ENCODE data around the gene IHH. TPM values are rescaled to one million over a fixed set of nuclear protein-coding genes. Genes with fewer than 3 reads are reported as not detected.

IHH gene
- total and polyA plus RNA-seq, 5 donors from 2014 or later: not detected

DNA sequence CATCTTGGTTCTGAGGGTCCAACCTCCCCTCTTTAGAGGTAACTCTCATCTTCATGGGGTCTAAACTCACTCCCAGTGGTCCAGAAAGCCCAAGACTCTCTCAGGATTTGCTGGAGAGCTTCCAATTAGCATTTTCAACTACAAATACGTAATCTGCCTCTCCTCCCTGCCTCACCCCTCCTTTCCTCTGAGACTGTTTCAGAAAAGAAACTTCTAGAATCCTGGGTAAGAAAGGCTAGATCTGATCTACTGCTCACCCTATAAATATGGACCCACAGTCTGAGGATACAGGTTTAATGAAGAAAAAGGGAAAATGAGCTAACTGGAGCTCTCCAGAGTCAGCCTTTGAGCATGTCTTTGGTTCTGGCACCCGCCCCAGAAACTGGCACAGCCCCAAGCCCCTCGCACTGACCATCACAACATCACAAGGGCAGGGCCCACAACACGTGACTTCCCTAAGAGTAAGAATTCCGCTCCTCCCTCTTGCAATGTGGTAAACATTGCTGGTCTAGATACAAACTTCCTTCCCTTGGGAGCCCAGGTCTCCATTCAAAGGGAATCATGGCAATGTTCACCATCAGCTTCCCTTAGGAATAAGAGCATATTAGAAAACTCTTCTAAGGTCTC lies 21.7 kb upstream of the IHH start:
- peaks cover 11% of the 10 kb centered on the region for H3K36me3 ChIP-seq (ENCODE audit: control insufficient read depth, insufficient read depth, low read length)
- Mint-ChIP-seq H3K4me3 (no peak overlapping the region), H3K9me3 (peaks cover 0 to 2% (median 0%) of the 10 kb centered on the region in 7 donors), H3K27me3 (no peaks in the 10 kb centered on the region), H3K4me1 (peaks cover 0 to 10% (median 3%) of the 10 kb centered on the region in 4 donors), H3K27ac (no peak overlapping the region), H3K36me3 (peaks cover 5% of the 10 kb centered on the region)
- no peak overlapping the region for H3K27ac ChIP-seq (ENCODE audit: insufficient read depth, low read length, poor library complexity, severe bottlenecking)
- no peaks in the 10 kb centered on the region for H3K4me1 ChIP-seq (ENCODE audit: control insufficient read depth, insufficient read depth, low read length, poor library complexity, severe bottlenecking)
- H3K27me3 ChIP-seq (ENCODE audit: control insufficient read depth, insufficient read depth, low read length): no peaks in the 10 kb centered on the region
- H3K9me3 ChIP-seq (ENCODE audit: control insufficient read depth in 2 of 2, low read length in 2 of 2): no peaks in the 10 kb centered on the region
- DNase-seq: no peak
- no peak for ATAC-seq (ENCODE audit: low read depth in 2 of 2)
- H3K4me3 ChIP-seq (ENCODE audit: low read depth, low read length): no peak overlapping the region

DNA sequence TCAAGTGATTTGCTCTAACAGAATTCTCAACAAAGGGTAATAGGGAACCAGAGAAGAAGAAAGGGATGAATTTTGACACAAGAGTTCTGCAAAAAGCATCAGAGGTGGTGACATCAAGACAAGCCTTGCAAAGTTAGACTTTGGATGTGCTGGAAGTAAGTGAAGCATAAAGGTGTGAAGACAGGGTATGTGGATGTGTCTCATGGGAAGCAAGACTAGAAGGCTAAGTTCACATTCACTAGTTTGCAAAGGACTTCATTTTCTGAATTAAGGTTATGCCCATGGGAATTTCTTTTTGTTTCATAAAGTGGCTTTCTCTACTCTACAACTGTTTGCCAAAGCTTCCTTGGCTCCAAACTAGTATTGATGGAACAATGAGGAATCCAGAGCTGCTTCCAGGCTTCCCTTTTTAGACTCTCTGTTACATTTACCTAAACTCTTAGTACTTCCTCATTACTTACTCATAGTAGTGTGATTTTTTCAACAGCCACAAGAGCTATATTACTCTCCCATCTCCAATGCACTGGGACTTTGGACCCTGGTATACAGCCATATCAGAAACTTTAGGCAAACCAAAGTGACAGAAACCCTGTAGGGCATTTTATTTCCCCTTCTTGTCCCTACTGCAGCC lies 21.1 kb upstream of the IHH start:
- DNase-seq (no peak), ATAC-seq (ENCODE audit: low read depth in 2 of 2) (no peak)
- no peak overlapping the region for H3K27ac Mint-ChIP-seq
- H3K4me3 Mint-ChIP-seq: no peak overlapping the region
- Histone ChIP-seq H3K36me3 (ENCODE audit: control insufficient read depth, insufficient read depth, low read length) (peaks cover 17% of the 10 kb centered on the region), H3K4me1 (ENCODE audit: control insufficient read depth, insufficient read depth, low read length, poor library complexity, severe bottlenecking) (no peaks in the 10 kb centered on the region), H3K9me3 (ENCODE audit: control insufficient read depth in 2 of 2, low read length in 2 of 2) (no peaks in the 10 kb centered on the region), H3K27me3 (ENCODE audit: control insufficient read depth, insufficient read depth, low read length) (no peaks in the 10 kb centered on the region), H3K27ac (ENCODE audit: insufficient read depth, low read length, poor library complexity, severe bottlenecking) (no peak overlapping the region), H3K4me3 (ENCODE audit: low read depth, low read length) (no peak overlapping the region)
- no peaks in the 10 kb centered on the region for H3K27me3 Mint-ChIP-seq
- peaks cover 0 to 2% (median 0%) of the 10 kb centered on the region in 7 donors for H3K9me3 Mint-ChIP-seq
- H3K4me1 Mint-ChIP-seq: peaks cover 0 to 6% (median 3%) of the 10 kb centered on the region in 4 donors
- peaks cover 5% of the 10 kb centered on the region for H3K36me3 Mint-ChIP-seq

DNA sequence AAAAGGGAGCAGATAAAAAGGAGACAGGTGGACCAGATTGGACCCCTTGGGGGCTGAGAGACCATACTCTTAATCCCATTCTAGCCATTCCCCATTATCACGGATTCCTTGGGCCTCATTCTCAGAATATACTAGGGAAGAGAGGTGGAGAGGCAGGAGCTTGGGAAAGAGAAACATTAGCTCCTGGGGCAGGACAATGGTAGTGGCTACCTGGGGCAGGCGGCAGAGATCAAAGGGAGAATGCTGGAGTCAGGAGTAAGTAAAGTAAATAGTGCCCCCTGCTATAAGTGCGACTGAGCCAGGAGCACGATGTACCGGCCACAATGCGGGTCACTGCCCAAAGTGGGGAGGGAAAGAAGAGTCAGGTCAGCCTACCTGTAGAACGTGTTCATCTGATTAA lies 20.4 kb upstream of the IHH start:
- H3K27ac Mint-ChIP-seq: no peak overlapping the region
- peaks cover 0 to 5% (median 3%) of the 10 kb centered on the region in 4 donors for H3K4me1 Mint-ChIP-seq
- H3K27me3 ChIP-seq (ENCODE audit: control insufficient read depth, insufficient read depth, low read length): no peaks in the 10 kb centered on the region

DNA sequence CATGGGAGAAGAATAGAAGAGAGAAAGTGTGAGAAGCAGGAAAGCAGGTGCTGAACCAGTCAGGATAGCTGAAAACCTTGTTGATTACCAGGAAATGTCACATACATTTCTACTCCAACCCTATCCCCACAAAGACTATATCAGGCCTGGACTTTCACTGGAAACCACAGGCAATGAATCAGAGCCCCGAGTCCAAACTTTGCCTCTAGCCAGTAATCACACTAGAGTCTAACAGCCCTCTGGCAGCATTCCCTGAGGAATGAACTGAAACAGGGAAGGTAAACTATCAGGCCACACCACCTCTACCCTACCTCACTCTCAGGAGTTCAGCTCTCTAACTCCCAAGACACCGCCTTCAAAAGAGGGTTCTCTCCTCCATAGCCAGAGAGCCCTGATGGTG lies 18.7 kb upstream of the IHH start:
- no peak overlapping the region for H3K4me3 Mint-ChIP-seq
- H3K27me3 Mint-ChIP-seq: no peaks in the 10 kb centered on the region
- ATAC-seq (ENCODE audit: low read depth in 2 of 2) (no peak), DNase-seq (no peak)
- H3K9me3 Mint-ChIP-seq: peaks cover 0 to 2% (median 0%) of the 10 kb centered on the region in 7 donors
- Histone ChIP-seq H3K9me3 (ENCODE audit: control insufficient read depth in 2 of 2, low read length in 2 of 2) (no peaks in the 10 kb centered on the region), H3K27ac (ENCODE audit: insufficient read depth, low read length, poor library complexity, severe bottlenecking) (no peak overlapping the region), H3K4me3 (ENCODE audit: low read depth, low read length) (no peak overlapping the region), H3K36me3 (ENCODE audit: control insufficient read depth, insufficient read depth, low read length) (peaks cover 30% of the 10 kb centered on the region), H3K27me3 (ENCODE audit: control insufficient read depth, insufficient read depth, low read length) (no peaks in the 10 kb centered on the region), H3K4me1 (ENCODE audit: control insufficient read depth, insufficient read depth, low read length, poor library complexity, severe bottlenecking) (no peaks in the 10 kb centered on the region)
- H3K4me1 Mint-ChIP-seq: no peaks in the 10 kb centered on the region
- peaks cover 24% of the 10 kb centered on the region for H3K36me3 Mint-ChIP-seq
- H3K27ac Mint-ChIP-seq: no peak overlapping the region

More for the DNA sequence above, 20.4 kb upstream of the IHH start:
- Histone ChIP-seq H3K9me3 (ENCODE audit: control insufficient read depth in 2 of 2, low read length in 2 of 2) (no peaks in the 10 kb centered on the region), H3K4me3 (ENCODE audit: low read depth, low read length) (no peak overlapping the region), H3K4me1 (ENCODE audit: control insufficient read depth, insufficient read depth, low read length, poor library complexity, severe bottlenecking) (no peaks in the 10 kb centered on the region), H3K36me3 (ENCODE audit: control insufficient read depth, insufficient read depth, low read length) (peaks cover 22% of the 10 kb centered on the region), H3K27ac (ENCODE audit: insufficient read depth, low read length, poor library complexity, severe bottlenecking) (no peak overlapping the region)
- peaks cover 0 to 2% (median 0%) of the 10 kb centered on the region in 7 donors for H3K9me3 Mint-ChIP-seq
- H3K4me3 Mint-ChIP-seq: no peak overlapping the region
- H3K36me3 Mint-ChIP-seq: peaks cover 8% of the 10 kb centered on the region
- DNase-seq (no peak), ATAC-seq (ENCODE audit: low read depth in 2 of 2) (no peak)
- H3K27me3 Mint-ChIP-seq: no peaks in the 10 kb centered on the region

DNA sequence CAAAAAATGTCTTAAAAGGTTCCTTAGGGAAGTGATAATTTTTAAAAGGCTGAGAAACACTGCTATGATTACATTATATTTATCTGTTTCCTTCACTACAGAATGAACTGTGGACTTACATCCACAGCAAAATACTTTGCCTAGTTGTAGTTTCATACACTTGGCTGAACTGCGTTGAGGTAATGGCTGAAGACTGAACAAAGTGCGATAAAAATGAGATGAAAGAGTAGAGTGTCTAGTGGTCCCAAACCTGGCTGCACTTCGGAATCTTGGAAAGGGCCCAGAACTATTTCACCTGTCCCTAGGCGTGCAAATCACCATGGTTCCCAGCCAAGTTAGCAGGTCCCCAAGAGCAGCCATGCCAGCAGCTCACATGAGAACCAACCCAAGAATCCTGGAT lies 18.2 kb upstream of the IHH start:
- Mint-ChIP-seq H3K4me1 (no peaks in the 10 kb centered on the region), H3K4me3 (no peak overlapping the region), H3K27ac (no peak overlapping the region), H3K27me3 (no peaks in the 10 kb centered on the region), H3K36me3 (peaks cover 27% of the 10 kb centered on the region), H3K9me3 (peaks cover 0 to 2% (median 0%) of the 10 kb centered on the region in 7 donors)
- Histone ChIP-seq H3K4me3 (ENCODE audit: low read depth, low read length) (no peak overlapping the region), H3K36me3 (ENCODE audit: control insufficient read depth, insufficient read depth, low read length) (peaks cover 30% of the 10 kb centered on the region), H3K9me3 (ENCODE audit: control insufficient read depth in 2 of 2, low read length in 2 of 2) (no peaks in the 10 kb centered on the region), H3K27ac (ENCODE audit: insufficient read depth, low read length, poor library complexity, severe bottlenecking) (no peak overlapping the region), H3K4me1 (ENCODE audit: control insufficient read depth, insufficient read depth, low read length, poor library complexity, severe bottlenecking) (no peaks in the 10 kb centered on the region), H3K27me3 (ENCODE audit: control insufficient read depth, insufficient read depth, low read length) (no peaks in the 10 kb centered on the region)
- ATAC-seq (ENCODE audit: low read depth in 2 of 2): no peak
- no peak for DNase-seq

DNA sequence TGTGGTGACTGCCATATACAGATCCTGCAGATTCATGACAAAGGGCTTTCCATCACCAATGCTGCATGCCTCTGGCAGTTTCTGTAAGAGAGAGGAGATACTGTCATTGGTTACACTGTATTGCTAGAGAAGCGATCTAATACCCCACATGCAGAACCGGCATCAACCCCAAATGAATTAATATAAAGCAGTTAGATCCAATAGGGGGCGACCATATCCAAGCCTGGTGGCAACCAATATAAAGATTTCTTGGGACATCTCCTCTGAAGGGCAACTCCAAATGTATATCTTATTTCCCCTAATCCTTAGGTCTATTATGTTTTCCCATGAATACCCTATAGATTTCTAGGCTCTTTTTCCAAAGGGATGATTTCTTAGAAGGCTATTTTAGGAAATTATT lies 17.4 kb upstream of the IHH start:
- peaks cover 27% of the 10 kb centered on the region for H3K36me3 Mint-ChIP-seq
- no peaks in the 10 kb centered on the region for H3K4me1 Mint-ChIP-seq
- no peak overlapping the region for H3K4me3 ChIP-seq (ENCODE audit: low read depth, low read length)
- H3K27me3 ChIP-seq (ENCODE audit: control insufficient read depth, insufficient read depth, low read length): no peaks in the 10 kb centered on the region
- H3K9me3 ChIP-seq (ENCODE audit: control insufficient read depth in 2 of 2, low read length in 2 of 2): no peaks in the 10 kb centered on the region
- no peaks in the 10 kb centered on the region for H3K27me3 Mint-ChIP-seq
- H3K27ac Mint-ChIP-seq: no peak overlapping the region
- H3K27ac ChIP-seq (ENCODE audit: insufficient read depth, low read length, poor library complexity, severe bottlenecking): no peak overlapping the region
- no peaks in the 10 kb centered on the region for H3K9me3 Mint-ChIP-seq
- ATAC-seq (ENCODE audit: low read depth in 2 of 2) (no peak), DNase-seq (no peak)
- peaks cover 32% of the 10 kb centered on the region for H3K36me3 ChIP-seq (ENCODE audit: control insufficient read depth, insufficient read depth, low read length)
- H3K4me3 Mint-ChIP-seq: no peak overlapping the region
- no peaks in the 10 kb centered on the region for H3K4me1 ChIP-seq (ENCODE audit: control insufficient read depth, insufficient read depth, low read length, poor library complexity, severe bottlenecking)

DNA sequence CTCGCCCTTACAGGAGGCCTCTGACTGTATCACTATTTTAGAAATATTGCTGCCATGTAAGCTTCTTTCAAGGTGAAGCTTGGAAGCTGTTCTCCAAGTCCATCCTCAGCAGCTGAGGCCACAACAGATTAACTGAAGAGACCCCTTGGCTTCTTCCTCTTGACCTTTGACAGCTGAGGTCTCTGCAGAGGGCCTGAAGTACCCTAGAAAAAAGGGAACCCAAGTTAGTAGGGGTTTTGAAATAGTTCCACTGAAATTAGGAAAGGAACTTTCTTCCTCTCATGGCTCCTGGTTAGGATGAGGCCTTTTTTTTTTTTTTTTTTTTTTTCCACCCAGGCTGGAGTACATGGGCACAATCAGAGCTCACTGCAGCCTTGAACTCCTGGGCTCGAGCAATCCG lies 15.5 kb upstream of the IHH start:
- DNase-seq: no peak
- H3K9me3 ChIP-seq (ENCODE audit: control insufficient read depth in 2 of 2, low read length in 2 of 2): no peaks in the 10 kb centered on the region
- H3K27ac ChIP-seq (ENCODE audit: insufficient read depth, low read length, poor library complexity, severe bottlenecking): no peak overlapping the region
- Mint-ChIP-seq H3K36me3 (peaks cover 32% of the 10 kb centered on the region), H3K27ac (no peak overlapping the region), H3K9me3 (no peaks in the 10 kb centered on the region), H3K4me3 (no peak overlapping the region), H3K4me1 (no peaks in the 10 kb centered on the region), H3K27me3 (no peaks in the 10 kb centered on the region)
- no peak for ATAC-seq (ENCODE audit: low read depth in 2 of 2)
- no peak overlapping the region for H3K4me3 ChIP-seq (ENCODE audit: low read depth, low read length)
- H3K36me3 ChIP-seq (ENCODE audit: control insufficient read depth, insufficient read depth, low read length): peaks cover 32% of the 10 kb centered on the region
- no peaks in the 10 kb centered on the region for H3K4me1 ChIP-seq (ENCODE audit: control insufficient read depth, insufficient read depth, low read length, poor library complexity, severe bottlenecking)
- no peaks in the 10 kb centered on the region for H3K27me3 ChIP-seq (ENCODE audit: control insufficient read depth, insufficient read depth, low read length)

Measured in CD4-positive, CD25-positive, alpha-beta regulatory T cell (primary cell).